GM12878 (cell line): ENCODE data around the gene ENOX1.

Source experiments
- ATF7 ChIP-seq: fragments of 450-650 bp; IDR thresholded peaks from 2 replicates; pipeline ENCODE4 v1.6.1; 2016; ENCODE audit warnings: low read depth, mild to moderate bottlenecking
- DPF2 ChIP-seq: fragments of 450-650 bp; IDR thresholded peaks from 2 replicates; pipeline ENCODE4 v1.6.1; 2017; ENCODE audit warnings: mild to moderate bottlenecking
- MAX ChIP-seq: IDR thresholded peaks from 2 replicates; pipeline ENCODE4 v1.6.1; 2012; ENCODE audit warnings: low read depth, low read length, improper control_type of control experiment

- TF ChIP-seq ATF7 (no peak), DPF2 (no peak), MAX (no peak)
Measured at GRCh38 chr13:43682701-43683100, 104.1 kb downstream of the ENOX1 start.
